ENCODE measurements around the gene IMPG2.
"Not testable (repeated sequence)": the region's sequence is repeated elsewhere in the genome, so short reads cannot be mapped to it uniquely, and the experiment has no call there.

The IMPG2 gene

GRCh38 chr3:101320475-101320874, at the start of gene IMPG2:
Gene IMPG2, minus strand, starts transcription at chr3:101320575. Its CDS starts 203 bp downstream, at chr3:101320372.
- DNase-seq (ENCODE audit: low read depth), result no peak

DNA sequence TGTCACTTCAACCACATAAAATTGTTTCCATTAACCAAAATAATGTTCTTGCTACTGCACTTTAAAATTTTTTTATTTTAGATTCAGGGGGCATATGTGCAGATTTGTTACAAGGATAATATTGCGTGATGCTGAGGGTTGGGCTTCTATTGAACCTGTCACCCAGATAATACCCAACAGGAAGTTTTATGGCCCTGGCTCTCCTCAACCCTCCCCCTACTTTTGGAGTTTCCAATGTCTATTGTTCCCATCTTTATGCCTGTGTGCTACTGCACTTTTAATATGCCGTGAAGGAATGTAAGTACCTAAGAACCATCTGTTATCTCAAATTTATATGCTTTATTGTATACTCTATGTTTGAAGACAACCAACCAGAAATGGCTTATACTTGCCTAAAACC, 42.0 kb upstream of the IMPG2 start:
- no peak for DNase-seq (ENCODE audit: low read depth)

DNA sequence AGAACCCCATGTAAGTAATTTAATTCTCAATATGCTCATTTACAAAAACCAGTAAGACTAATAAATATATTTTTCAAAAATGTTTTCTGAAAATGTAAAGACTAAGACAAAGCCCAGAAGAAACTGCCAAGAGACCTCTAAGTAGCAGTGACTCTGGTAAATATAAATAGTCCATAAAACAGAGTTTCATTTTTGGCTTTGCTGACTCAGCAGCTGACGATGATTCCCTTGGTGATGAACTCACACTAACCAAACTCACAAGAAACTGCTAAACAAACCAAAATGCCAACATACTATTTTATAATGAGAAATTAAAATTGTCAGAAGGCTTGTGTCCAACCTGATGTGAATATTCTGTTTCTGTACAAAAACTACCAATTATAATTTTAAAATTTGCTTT, 31.5 kb upstream of the IMPG2 start:
- no peak for DNase-seq (ENCODE audit: low read depth)

- DNase-seq (ENCODE audit: low read depth), result no peak
These were observed 20.2 kb upstream of the IMPG2 start for GRCh38 chr3:101340591-101340990.

DNA sequence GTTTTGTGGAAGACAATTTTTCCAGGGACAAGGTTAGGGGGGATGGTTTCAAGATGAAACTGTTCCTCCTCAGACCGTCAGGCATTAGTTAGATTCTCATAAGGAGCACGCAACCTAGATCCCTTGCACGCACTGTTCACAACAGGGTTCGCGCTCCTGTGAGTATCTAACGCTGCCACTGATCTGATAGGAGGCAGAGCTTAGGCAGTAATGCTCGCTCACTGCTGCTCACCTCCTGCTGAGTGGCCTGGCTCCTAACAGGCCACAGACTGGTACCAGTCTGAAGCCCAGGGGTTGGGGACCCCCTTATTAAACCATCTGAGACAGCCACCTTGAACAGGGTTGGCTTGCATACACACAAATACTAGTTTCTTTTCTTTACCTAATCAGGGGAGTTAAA, 13.5 kb upstream of the IMPG2 start:
- DNase-seq (ENCODE audit: low read depth), result no peak

- no peak for DNase-seq (ENCODE audit: low read depth)
These were observed 8.8 kb upstream of the IMPG2 start for GRCh38 chr3:101329016-101329673.

- no peak for DNase-seq (ENCODE audit: low read depth)
These were observed 5.2 kb upstream of the IMPG2 start for GRCh38 chr3:101325393-101326134.

DNA sequence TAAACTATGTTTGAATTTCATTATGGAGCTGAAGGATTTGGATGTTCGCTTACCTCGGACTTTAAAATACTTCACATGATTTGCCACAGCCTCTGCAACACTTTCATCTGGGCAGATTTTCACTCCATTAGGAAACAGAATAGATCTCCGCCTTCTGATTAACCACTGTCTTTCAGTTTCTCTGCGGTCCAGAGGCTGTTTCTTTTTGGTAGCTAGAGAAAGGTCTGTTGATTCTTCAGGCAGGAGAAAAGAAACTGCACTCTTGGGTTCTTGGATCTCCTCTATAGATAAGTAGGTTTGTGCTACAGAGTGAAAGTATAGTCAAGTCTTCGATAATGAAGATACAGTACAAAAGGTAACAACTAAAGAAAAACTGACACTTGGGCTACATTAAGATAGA, 844 bp downstream of the IMPG2 start:
- DNase-seq (ENCODE audit: low read depth), result no peak

GRCh38 chr3:101312545-101312944, 7.8 kb downstream of the IMPG2 start:
- no peak for DNase-seq (ENCODE audit: low read depth)

DNA sequence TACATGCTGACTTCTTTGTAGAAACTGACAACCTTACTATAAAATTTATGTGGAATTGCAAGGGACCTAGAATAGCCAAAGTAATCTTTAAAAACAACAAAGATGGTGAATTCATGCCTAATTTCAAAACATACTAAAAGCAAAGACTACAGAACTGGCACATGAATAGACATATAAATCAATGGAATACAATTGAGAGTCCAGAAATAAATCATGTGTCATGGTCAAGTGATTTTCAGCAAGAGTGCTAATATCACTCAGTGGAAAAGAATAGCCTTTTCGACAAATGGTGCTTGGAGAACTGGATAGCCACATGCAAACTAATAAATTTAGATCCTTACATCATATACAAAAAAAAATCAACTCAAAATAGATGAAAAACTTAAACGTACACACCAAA, 8.7 kb downstream of the IMPG2 start:
- DNase-seq (ENCODE audit: low read depth), result no peak

DNA sequence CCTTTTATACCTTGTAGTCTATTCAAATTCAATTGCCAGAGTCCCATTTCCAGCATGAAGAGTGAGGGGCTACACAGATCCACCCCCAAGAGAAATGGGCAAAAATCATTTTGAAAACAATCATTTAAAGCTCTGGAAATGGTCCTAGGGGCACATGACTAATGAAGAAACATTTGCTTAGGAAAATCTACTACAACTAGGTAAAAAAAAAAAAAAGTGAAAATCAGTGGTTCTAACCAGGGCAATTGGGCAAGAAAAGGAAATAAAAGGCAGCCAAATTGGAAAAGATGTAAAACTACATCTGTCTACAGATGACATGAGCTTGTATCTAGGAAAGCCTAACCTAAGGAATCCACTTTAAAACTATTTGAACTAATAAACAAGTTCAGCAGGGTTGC, 9.4 kb downstream of the IMPG2 start:
- DNase-seq (ENCODE audit: low read depth), result no peak

DNA sequence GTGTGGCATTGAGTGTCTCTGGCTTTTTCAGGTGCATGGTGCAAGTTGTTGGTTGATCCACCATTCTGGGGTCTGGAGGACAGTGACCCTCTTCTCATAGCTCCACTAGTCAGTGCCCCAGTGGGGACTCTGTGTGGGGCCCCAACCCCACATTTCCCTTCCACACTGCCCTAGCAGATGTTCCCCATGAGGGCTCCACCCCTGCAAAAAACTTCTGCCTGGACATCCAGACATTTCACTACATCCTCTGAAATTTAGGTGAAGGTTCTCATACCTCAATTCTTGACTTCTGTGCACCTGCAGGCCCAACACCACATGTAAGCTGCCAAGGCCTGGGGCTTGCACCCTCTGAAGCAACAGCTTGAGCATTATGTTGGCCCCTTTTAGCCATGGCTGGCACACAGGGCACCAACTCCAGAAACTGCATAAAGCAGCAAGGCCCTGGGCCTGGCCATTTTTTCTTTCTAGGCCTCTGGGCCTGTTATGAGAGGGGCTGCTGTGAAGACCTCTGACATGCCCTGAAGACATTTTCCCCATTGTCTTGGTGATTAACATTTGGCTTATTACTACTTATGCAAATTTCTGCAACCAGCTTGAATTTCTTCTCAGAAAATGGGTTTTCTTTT, 12.1 kb downstream of the IMPG2 start:
- DNase-seq (ENCODE audit: low read depth), result not testable (repeated sequence)

- DNase-seq (ENCODE audit: low read depth), result no peak
These were observed 16.5 kb downstream of the IMPG2 start for GRCh38 chr3:101303836-101304235.

DNA sequence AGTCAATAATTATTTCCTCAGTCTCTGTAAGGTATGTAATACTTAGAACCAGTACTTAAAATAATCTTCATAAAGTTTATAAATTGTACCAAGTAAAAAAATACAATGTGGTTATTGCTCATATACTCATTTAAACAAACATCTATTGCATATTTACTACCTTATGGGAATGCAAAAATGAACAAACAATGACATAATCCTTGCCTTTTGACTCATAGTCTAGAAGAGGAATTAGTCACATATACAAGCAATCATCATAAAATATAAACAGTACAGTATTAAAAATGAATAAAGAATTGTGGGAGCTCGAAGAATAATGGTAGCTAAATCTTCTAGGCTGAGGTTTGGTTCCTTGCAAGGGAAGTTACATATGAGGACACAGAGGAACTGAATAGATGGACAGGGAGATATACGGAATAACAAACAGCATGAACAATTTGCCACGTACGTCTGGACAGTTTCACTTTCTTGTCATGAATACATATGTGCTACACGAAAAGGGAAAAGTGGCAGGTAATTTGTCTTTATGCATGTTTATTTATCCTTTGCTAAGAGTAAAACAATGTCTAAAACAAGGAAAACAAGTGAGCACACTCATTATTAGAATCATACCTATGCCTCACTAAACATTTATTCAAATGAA, 17.2 kb downstream of the IMPG2 start:
- DNase-seq (ENCODE audit: low read depth), result no peak

GRCh38 chr3:101300073-101300472, 20.3 kb downstream of the IMPG2 start:
- DNase-seq (ENCODE audit: low read depth), result no peak

- DNase-seq (ENCODE audit: low read depth), result no peak
These were observed 28.3 kb downstream of the IMPG2 start for GRCh38 chr3:101292027-101292426.

DNA sequence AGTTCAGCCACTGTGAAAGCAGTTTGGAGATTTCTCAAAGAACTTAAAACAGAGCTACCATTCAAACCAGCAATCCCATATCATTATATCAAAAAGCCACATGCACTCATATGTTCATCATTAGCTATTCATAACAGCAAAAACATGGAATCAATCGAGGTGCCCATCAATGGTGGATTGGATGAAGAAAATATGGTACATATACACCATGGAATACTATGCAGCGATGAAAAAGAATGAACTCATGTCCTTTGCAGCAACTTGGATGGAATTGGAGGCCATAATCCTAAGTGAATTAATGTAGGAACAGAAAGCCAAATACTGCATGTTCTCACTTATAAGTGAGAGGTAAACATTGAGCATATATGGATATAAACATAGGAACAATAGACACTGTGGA, 32.1 kb downstream of the IMPG2 start:
- no peak for DNase-seq (ENCODE audit: low read depth)

DNA sequence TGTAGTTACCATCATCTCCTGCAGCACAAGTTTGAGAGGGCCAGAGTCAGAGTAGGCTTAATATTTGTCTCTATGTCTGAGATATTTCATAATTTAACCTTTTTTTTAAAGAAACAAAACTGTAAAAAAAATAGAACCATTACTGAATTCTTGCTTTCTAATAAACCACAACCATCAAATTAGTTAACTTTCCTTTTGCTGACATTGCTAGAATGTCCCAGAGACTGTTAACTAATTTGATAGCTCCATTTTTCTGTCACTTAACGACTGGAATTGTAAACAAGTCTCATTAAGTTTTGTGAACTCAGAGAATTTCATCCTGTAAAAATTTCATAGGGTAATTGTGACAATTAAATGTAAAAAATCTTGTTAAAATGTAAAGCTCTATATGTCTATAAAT, 35.6 kb downstream of the IMPG2 start:
- no peak for DNase-seq (ENCODE audit: low read depth)

DNA sequence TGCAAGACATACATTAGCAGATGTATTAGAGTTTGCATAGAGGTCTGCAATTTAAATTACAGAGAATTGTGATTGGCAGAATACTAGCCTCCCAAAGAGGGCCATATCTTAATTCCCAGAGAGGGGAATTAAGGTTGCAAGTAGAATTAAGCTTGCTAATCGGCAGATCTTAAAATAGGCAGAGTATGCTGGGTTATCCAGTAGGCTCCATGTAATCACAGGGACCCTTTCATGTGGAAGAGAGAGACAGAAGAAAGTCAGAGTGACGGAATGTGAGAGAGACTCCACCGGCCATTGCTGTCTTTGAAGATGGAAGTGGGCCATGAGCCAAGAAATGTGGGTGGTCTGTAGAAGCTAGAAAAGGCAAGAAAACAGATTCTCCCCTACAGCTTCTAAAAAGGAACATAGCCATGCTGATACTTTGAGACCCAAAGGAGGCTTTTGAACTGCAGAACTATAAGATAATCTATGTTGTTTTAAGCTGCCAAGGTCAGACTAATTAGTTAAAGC, 38.8 kb downstream of the IMPG2 start:
- DNase-seq (ENCODE audit: low read depth), result no peak

DNA sequence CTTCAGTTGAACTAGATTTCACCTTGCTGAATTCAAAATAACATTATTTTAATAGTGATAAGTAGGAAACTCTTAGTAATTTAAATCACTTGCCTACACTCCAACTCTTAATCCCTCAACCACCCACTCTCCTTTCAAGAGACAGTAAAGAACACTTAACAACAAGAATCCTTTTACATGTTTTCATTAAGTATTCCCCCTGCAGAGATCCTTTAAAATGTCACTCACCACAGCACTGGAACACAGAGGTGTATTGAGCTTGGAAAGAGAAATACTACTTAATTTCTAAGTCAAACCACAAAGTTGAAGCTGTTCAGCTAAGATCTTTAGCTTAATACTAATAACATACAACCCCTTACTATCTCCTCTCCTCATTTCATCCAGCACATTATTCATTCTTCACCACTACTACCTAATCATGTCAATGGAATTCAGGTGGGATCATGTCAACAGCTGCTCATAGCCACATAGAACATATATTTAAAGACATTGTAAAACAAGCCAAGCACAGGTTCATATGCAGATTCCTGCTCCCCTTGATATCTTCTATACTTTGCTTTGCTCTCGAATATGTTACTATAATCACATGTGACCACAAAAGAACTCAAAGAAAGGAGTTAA, 40.5 kb downstream of the IMPG2 start:
- DNase-seq (ENCODE audit: low read depth), result no peak

GRCh38 chr3:101279162-101279561, 41.2 kb downstream of the IMPG2 start:
- DNase-seq (ENCODE audit: low read depth), result no peak

DNA sequence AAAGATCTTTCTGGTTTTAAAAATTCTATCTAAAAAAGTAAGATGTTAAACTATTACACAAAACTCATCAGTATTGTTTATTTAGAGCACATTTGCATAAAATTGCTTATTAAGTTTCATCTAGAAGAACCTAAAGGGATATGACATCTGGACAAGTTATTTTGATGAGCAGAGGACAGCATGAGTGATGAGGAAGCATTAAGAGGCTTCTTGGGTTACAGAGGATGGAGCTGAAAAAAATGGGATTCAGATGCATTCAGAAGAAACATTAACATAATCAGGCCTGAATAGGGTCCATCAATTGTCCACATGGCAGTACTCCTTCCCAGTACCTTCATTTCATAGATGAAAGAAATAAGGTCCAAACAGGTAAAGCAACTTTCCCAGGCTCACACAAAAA, 41.6 kb downstream of the IMPG2 start:
- DNase-seq (ENCODE audit: low read depth), result no peak

All from HS-27A (cell line).